CD4-positive, alpha-beta T cell treated with Interleukin-21 for 1 hour (primary cell): ENCODE results near the gene PPCDC.

ENCODE experiments used
- DNase-seq: peaks from one replicate; pipeline ENCODE4 v3.0.0-alpha.2; 2020

PPCDC gene

GRCh38 chr15:75016431-75016830, 7.0 kb upstream of the PPCDC start:
- no peak for DNase-seq

- DNase-seq = no peak
Measured at GRCh38 chr15:75019916-75020315, 3.5 kb upstream of the PPCDC start.

GRCh38 chr15:75021341-75021740, 2.0 kb upstream of the PPCDC start:
- DNase-seq = no peak

GRCh38 chr15:75022783-75023180, 608 bp upstream of the PPCDC start:
- no peak for DNase-seq

GRCh38 chr15:75023872-75024636, 664 bp downstream of the PPCDC start:
- DNase-seq = no peak

- DNase-seq = no peak
Measured at GRCh38 chr15:75025107-75025506, 1.7 kb downstream of the PPCDC start.

GRCh38 chr15:75025548-75026260, 2.3 kb downstream of the PPCDC start:
- no peak for DNase-seq

GRCh38 chr15:75027551-75027950, 4.2 kb downstream of the PPCDC start:
- no peak for DNase-seq

GRCh38 chr15:75028991-75029377, 5.6 kb downstream of the PPCDC start:
- no peak for DNase-seq

GRCh38 chr15:75029378-75030022, 6.1 kb downstream of the PPCDC start:
- DNase-seq = peak; percentile 87

- DNase-seq = no peak
Measured at GRCh38 chr15:75030023-75030413, 6.6 kb downstream of the PPCDC start.

- no peak for DNase-seq
Measured at GRCh38 chr15:75030424-75030823, 7.0 kb downstream of the PPCDC start.

- DNase-seq = no peak
Measured at GRCh38 chr15:75031848-75032247, 8.5 kb downstream of the PPCDC start.

GRCh38 chr15:75032395-75032794, 9.0 kb downstream of the PPCDC start:
- no peak for DNase-seq

- DNase-seq = no peak
Measured at GRCh38 chr15:75033809-75034208, 10.4 kb downstream of the PPCDC start.

GRCh38 chr15:75034615-75035014, 11.2 kb downstream of the PPCDC start:
- DNase-seq = no peak

GRCh38 chr15:75036212-75036616, 12.8 kb downstream of the PPCDC start:
- DNase-seq = no peak

GRCh38 chr15:75037685-75038084, 14.3 kb downstream of the PPCDC start:
- no peak for DNase-seq

GRCh38 chr15:75038231-75038630, 14.8 kb downstream of the PPCDC start:
- DNase-seq = no peak

- peak; percentile 69 for DNase-seq
Measured at GRCh38 chr15:75042730-75043508, 19.5 kb downstream of the PPCDC start.

GRCh38 chr15:75043509-75044257, 20.3 kb downstream of the PPCDC start:
- peak; percentile 44 for DNase-seq

- DNase-seq = no peak
Measured at GRCh38 chr15:75044258-75044878, 21.0 kb downstream of the PPCDC start.
